IMR-90 (cell line): ENCODE measurements around the gene PMM1. TPM values are rescaled to one million over a fixed set of nuclear protein-coding genes. Genes with fewer than 3 reads are reported as not detected.

Source experiments
- ATAC-seq: fragments of 200-7000 bp; cut with Tn5 transposase; 2 replicates; pipeline ENCODE4 v1.9.1; 2020; ENCODE audit warnings: low read depth, mild to moderate bottlenecking, moderate library complexity
- BruUV-seq: library from RNA; stranded (reverse); fragments of 400-500 nt; replicated peaks from 2 replicates; lab custom pipeline; 2021; lab: Mats Ljungman, UMichigan
- CTCF ChIA-PET: fragments of 300-600 bp; formaldehyde crosslinking; extraction: SDS; loops from one replicate; lab custom pipeline; 2021; ENCODE audit warnings: antibody characterized with exemption; lab: Yijun Ruan, JAX
- POLR2A ChIA-PET: fragments of 300-600 bp; sonication (Branson Sonifier 250); formaldehyde crosslinking; loops from one replicate; lab custom pipeline; 2022; ENCODE audit warnings: antibody characterized with exemption; ENCODE audit not compliant: unreplicated experiment; lab: Charles Lee
- DNase-seq: peaks from one replicate; pipeline ENCODE4 v3.0.0; 2013
- H2AFZ ChIP-seq: replicated peaks from 2 replicates; pipeline ENCODE3; 2013; ENCODE audit warnings: low read length, mild to moderate bottlenecking; ENCODE audit not compliant: poor library complexity
- H2AK5ac ChIP-seq: 2 replicates; pipeline ENCODE4 v1.6.1; 2013; ENCODE audit warnings: low read depth, low read length, inconsistent platforms
- H2AK9ac ChIP-seq: replicated peaks from 2 replicates; pipeline ENCODE3; 2013; ENCODE audit warnings: mild to moderate bottlenecking, low read depth, low read length, moderate library complexity; ENCODE audit not compliant: poor library complexity
- H2BK120ac ChIP-seq: 2 replicates; pipeline ENCODE4 v1.6.1; 2013; ENCODE audit warnings: low read depth, low read length, inconsistent platforms
- H2BK15ac ChIP-seq: 3 replicates; pipeline ENCODE4 v1.6.1; 2013; ENCODE audit warnings: low read depth, low read length, inconsistent platforms
- H2BK20ac ChIP-seq: 2 replicates; pipeline ENCODE4 v1.6.1; 2013; ENCODE audit warnings: low read depth, mild to moderate bottlenecking, inconsistent platforms, low read length, moderate library complexity
- H2BK5ac ChIP-seq: 2 replicates; pipeline ENCODE4 v1.6.1; 2013; ENCODE audit warnings: mild to moderate bottlenecking, low read depth, low read length, inconsistent platforms; ENCODE audit not compliant: poor library complexity, severe bottlenecking
- H3K14ac ChIP-seq: replicated peaks from 2 replicates; pipeline ENCODE4 v1.6.1; 2013; ENCODE audit warnings: low read depth, low read length, inconsistent platforms
- H3K18ac ChIP-seq: 2 replicates; pipeline ENCODE4 v1.6.1; 2013; ENCODE audit warnings: low read depth, low read length, control low read depth
- H3K23ac ChIP-seq: 2 replicates; pipeline ENCODE4 v1.6.1; 2013; ENCODE audit warnings: low read depth, low read length, inconsistent platforms
- H3K27ac ChIP-seq: 2 replicates; pipeline ENCODE4 v1.5.1; 2013; ENCODE audit warnings: mild to moderate bottlenecking, control low read depth, low read length; ENCODE audit not compliant: insufficient read depth
- H3K27me3 ChIP-seq: 2 replicates; pipeline ENCODE4 v1.6.1; 2013; ENCODE audit warnings: low read length; ENCODE audit not compliant: control insufficient read depth, insufficient read depth
- H3K36me3 ChIP-seq: 2 replicates; pipeline ENCODE4 v1.6.1; 2013; ENCODE audit warnings: low read length, mixed read lengths; ENCODE audit not compliant: control insufficient read depth, insufficient read depth
- H3K4ac ChIP-seq: 2 replicates; pipeline ENCODE4 v1.6.1; 2013; ENCODE audit warnings: low read depth, low read length, inconsistent platforms
- H3K4me1 ChIP-seq: 2 replicates; pipeline ENCODE4 v1.6.1; 2013; ENCODE audit warnings: low read length, mixed read lengths; ENCODE audit not compliant: control insufficient read depth, insufficient read depth
- H3K4me2 ChIP-seq: 2 replicates; pipeline ENCODE4 v1.6.1; 2013; ENCODE audit warnings: low read depth, mild to moderate bottlenecking, control low read depth, low read length, moderate library complexity
- H3K4me3 ChIP-seq: 2 replicates; pipeline ENCODE4 v1.5.1; 2013; ENCODE audit warnings: low read depth, mild to moderate bottlenecking, control low read depth, low read length, moderate library complexity; ENCODE audit not compliant: insufficient read depth
- H3K56ac ChIP-seq: 2 replicates; pipeline ENCODE4 v1.6.1; 2013; ENCODE audit warnings: low read length, inconsistent platforms; ENCODE audit not compliant: insufficient read depth; ENCODE audit errors: extremely low read depth
- H3K79me1 ChIP-seq, 2 experiments: 2 replicates each; pipeline ENCODE4 v1.6.1; 2013; ENCODE audit warnings: low read length in 2 of 2, inconsistent platforms in 1 of 2, low read depth in 1 of 2
- H3K9ac ChIP-seq: 2 replicates; pipeline ENCODE4 v1.6.1; 2013; ENCODE audit warnings: low read depth, low read length, control low read depth
- H3K9me1 ChIP-seq: 2 replicates; pipeline ENCODE4 v1.6.1; 2013; ENCODE audit warnings: low read length, inconsistent platforms; ENCODE audit not compliant: insufficient read depth
- H3K9me3 ChIP-seq: 2 replicates; pipeline ENCODE4 v1.6.1; 2013; ENCODE audit warnings: low read length; ENCODE audit not compliant: control insufficient read depth, insufficient read depth
- H4K20me1 ChIP-seq: 2 replicates; pipeline ENCODE4 v1.6.1; 2013; ENCODE audit warnings: low read length, inconsistent platforms; ENCODE audit not compliant: insufficient read depth
- H4K5ac ChIP-seq: 2 replicates; pipeline ENCODE4 v1.6.1; 2013; ENCODE audit warnings: mild to moderate bottlenecking, low read depth, low read length, control low read depth
- H4K8ac ChIP-seq, 2 experiments: 2 replicates each; pipeline ENCODE4 v1.6.1; 2013; ENCODE audit warnings: low read depth in 2 of 2, low read length in 2 of 2, control low read depth in 1 of 2, inconsistent platforms in 1 of 2
- H4K91ac ChIP-seq: 2 replicates; pipeline ENCODE4 v1.6.1; 2013; ENCODE audit warnings: low read depth, low read length, inconsistent platforms; ENCODE audit not compliant: insufficient read depth
- BHLHE40 ChIP-seq: fragments of 150-350 bp; IDR thresholded peaks from 2 replicates; pipeline ENCODE4 v1.6.1; 2016; ENCODE audit warnings: mild to moderate bottlenecking, low read depth, low read length
- CEBPB ChIP-seq: IDR thresholded peaks from 2 replicates; pipeline ENCODE4 v1.6.1; 2012; ENCODE audit warnings: low read depth, low read length, improper control_type of control experiment
- CHD1 ChIP-seq: IDR thresholded peaks from 2 replicates; pipeline ENCODE4 v1.6.1; 2012; ENCODE audit warnings: low read depth, low read length, improper control_type of control experiment
- FOS ChIP-seq: fragments of 150-350 bp; IDR thresholded peaks from 2 replicates; pipeline ENCODE4 v1.6.1; 2016; ENCODE audit warnings: low read depth, low read length
- MAFK ChIP-seq: IDR thresholded peaks from 2 replicates; pipeline ENCODE4 v1.6.1; 2012; ENCODE audit warnings: low read depth, low read length, improper control_type of control experiment
- MAZ ChIP-seq: IDR thresholded peaks from 2 replicates; pipeline ENCODE4 v1.6.1; 2012; ENCODE audit warnings: low read depth, mild to moderate bottlenecking, low read length, improper control_type of control experiment, moderate library complexity, borderline replicate concordance
- MXI1 ChIP-seq: IDR thresholded peaks from 2 replicates; pipeline ENCODE4 v1.6.1; 2012; ENCODE audit warnings: low read depth, mild to moderate bottlenecking, low read length, moderate library complexity, borderline replicate concordance
- NFE2L2 ChIP-seq: fragments of 150-350 bp; IDR thresholded peaks from 2 replicates; pipeline ENCODE4 v1.6.1; 2016; ENCODE audit warnings: low read depth, mild to moderate bottlenecking, low read length
- POLR2A ChIP-seq: IDR thresholded peaks from 2 replicates; pipeline ENCODE4 v1.6.1; 2012; ENCODE audit warnings: mild to moderate bottlenecking, low read depth, low read length
- RAD21 ChIP-seq: IDR thresholded peaks from 2 replicates; pipeline ENCODE4 v1.6.1; 2012; ENCODE audit warnings: low read length, improper control_type of control experiment
- RCOR1 ChIP-seq: IDR thresholded peaks from 2 replicates; pipeline ENCODE4 v1.6.1; 2012; ENCODE audit warnings: mild to moderate bottlenecking, low read length, improper control_type of control experiment; ENCODE audit not compliant: insufficient replicate concordance
- RFX5 ChIP-seq: IDR thresholded peaks from 2 replicates; pipeline ENCODE4 v1.8.0; 2012; ENCODE audit warnings: low read depth, mild to moderate bottlenecking, low read length, moderate library complexity
- WGBS, 2 experiments: methylation state at CpG; one replicate each; pipeline versions ENCODE4 v1.1.5 to v1.1.7; 2013; ENCODE audit warnings: missing lambda C conversion rate in 2 of 2; ENCODE audit not compliant: insufficient read length in 1 of 2; ENCODE audit errors: extremely low coverage in 2 of 2; 5-methylcytosine and 5-hydroxymethylcytosine counted together
- dilution Hi-C: fragments of 300-500 bp; cut with HindIII; formaldehyde crosslinking; loops from one replicate; pipeline ENCODE4 v1.14.3; 2018; ENCODE audit warnings: low sequenced_read_pairs; ENCODE audit not compliant: unreplicated experiment
- in situ Hi-C: fragments of 300-500 bp; cut with MboI; formaldehyde crosslinking; loops from 3 replicates; pipeline ENCODE4 v1.14.3; 2019; ENCODE audit warnings: low sequenced_read_pairs, inconsistent platforms, mixed read lengths
- intact Hi-C: fragments of 100-400 bp; cut with micrococcal nuclease; formaldehyde crosslinking; loops from 2 replicates; pipeline ENCODE4 v1.10.0; 2022
- polyA plus RNA-seq, 3 experiments: library from polyadenylated mRNA; depleted of rRNA; stranded (reverse); fragments of >200 nt; gene quantifications; 2 replicates each; pipeline ENCODE4 v1.2.3, GENCODE V29; 2012; ENCODE audit warnings: low replicate concordance in 1 of 3
- total RNA-seq: library from RNA; depleted of rRNA; stranded (reverse); fragments of >200 nt; gene quantifications from 2 replicates; pipeline ENCODE4 v1.2.3, GENCODE V29; 2012
- TF ChIP-seq, protein P1 (sequence below): fragments of 150-350 bp; IDR thresholded peaks from 2 replicates; pipeline ENCODE4 v1.6.1; 2016; ENCODE audit warnings: low read depth, mild to moderate bottlenecking, low read length, moderate library complexity, borderline replicate concordance
- TF ChIP-seq, protein P2 (sequence below): fragments of 150-350 bp; IDR thresholded peaks from 2 replicates; pipeline ENCODE4 v1.6.1; 2017; ENCODE audit warnings: mild to moderate bottlenecking, antibody characterized with exemption, low read length, low read depth

Gene PMM1
- total and polyA plus RNA-seq, 2 of the 4 experiments (the other 2 are of a cell fraction): 22.8 to 92.8 TPM

DNA sequence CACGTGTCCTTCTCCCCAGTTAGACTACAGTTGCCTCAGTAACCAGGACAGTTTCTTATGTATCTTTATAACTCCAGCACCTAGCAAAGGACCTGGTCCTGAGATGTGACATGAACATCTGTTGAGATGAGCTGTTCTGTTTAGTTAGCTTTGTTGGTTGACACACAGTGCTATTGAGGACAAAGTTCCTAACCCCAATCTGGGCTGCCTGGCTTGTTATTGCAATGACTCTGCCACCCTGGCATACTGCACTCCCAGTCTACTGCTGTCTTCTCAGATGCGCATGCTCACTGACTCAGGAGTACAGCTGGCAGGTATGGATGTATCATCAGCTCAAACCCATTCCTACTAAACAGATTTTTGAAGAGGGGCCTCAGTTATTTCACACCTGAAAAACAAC, 23.8 kb upstream of the PMM1 start:
- no peak overlapping the region for H3K4me2 ChIP-seq
- peaks cover 18 to 50% of the 10 kb centered on the region in 2 experiments for H3K79me1 ChIP-seq
- DNase-seq (peak; percentile 39), ATAC-seq (peak; percentile 27; the same call in 1 of the 2 replicates)
- no peak overlapping the region for H2BK5ac ChIP-seq
- no peak overlapping the region for H3K18ac ChIP-seq
- no peak overlapping the region for H3K4ac ChIP-seq
- no peak overlapping the region for H4K8ac ChIP-seq
- no CpG with 5 or more reads among the region's 2 CpGs for WGBS, 2 experiments
- no peak overlapping the region for H3K27ac ChIP-seq
- no peak overlapping the region for H4K5ac ChIP-seq
- POLR2A ChIA-PET: no interaction called here
- no peak overlapping the region for H3K14ac ChIP-seq
- no peaks in the 10 kb centered on the region for H3K9me3 ChIP-seq
- H2BK120ac ChIP-seq: no peak overlapping the region
- intact Hi-C loops (no loop called here), dilution Hi-C loops (no loop called here), in situ Hi-C loops (no loop called here)
- H2AFZ ChIP-seq: no peak overlapping the region
- no TSS peak for BruUV-seq
- no peak overlapping the region for H3K4me3 ChIP-seq
- no peak overlapping the region for H3K23ac ChIP-seq
- H2BK20ac ChIP-seq: no peak overlapping the region
- H4K91ac ChIP-seq: no peak overlapping the region
- no peak for TF ChIP-seq MAZ
- no peak for TF ChIP-seq RFX5
- TF ChIP-seq MAFK: no peak
- TF ChIP-seq NFE2L2: no peak
- no peak for TF ChIP-seq RCOR1
- TF ChIP-seq CEBPB: no peak
- no peak for TF ChIP-seq RAD21
- TF ChIP-seq, protein P1, sequence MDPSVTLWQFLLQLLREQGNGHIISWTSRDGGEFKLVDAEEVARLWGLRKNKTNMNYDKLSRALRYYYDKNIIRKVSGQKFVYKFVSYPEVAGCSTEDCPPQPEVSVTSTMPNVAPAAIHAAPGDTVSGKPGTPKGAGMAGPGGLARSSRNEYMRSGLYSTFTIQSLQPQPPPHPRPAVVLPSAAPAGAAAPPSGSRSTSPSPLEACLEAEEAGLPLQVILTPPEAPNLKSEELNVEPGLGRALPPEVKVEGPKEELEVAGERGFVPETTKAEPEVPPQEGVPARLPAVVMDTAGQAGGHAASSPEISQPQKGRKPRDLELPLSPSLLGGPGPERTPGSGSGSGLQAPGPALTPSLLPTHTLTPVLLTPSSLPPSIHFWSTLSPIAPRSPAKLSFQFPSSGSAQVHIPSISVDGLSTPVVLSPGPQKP: no peak
- TF ChIP-seq CHD1: no peak
- no peak for TF ChIP-seq POLR2A
- no peak for TF ChIP-seq FOS
- no peak for TF ChIP-seq BHLHE40
- TF ChIP-seq MXI1: no peak
- TF ChIP-seq, protein P2, sequence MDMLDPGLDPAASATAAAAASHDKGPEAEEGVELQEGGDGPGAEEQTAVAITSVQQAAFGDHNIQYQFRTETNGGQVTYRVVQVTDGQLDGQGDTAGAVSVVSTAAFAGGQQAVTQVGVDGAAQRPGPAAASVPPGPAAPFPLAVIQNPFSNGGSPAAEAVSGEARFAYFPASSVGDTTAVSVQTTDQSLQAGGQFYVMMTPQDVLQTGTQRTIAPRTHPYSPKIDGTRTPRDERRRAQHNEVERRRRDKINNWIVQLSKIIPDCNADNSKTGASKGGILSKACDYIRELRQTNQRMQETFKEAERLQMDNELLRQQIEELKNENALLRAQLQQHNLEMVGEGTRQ: no peak
- no peaks in the 10 kb centered on the region; the same call in 1 of the 2 replicates for H3K4me1 ChIP-seq
- no peaks in the 10 kb centered on the region for H3K27me3 ChIP-seq
- H3K9me1 ChIP-seq: peaks cover 5% of the 10 kb centered on the region; the same call in 1 of the 2 replicates
- H3K36me3 ChIP-seq: peaks cover 3% of the 10 kb centered on the region; the same call in 1 of the 2 replicates
- no peak overlapping the region for H3K56ac ChIP-seq
- H4K20me1 ChIP-seq: peaks cover 11% of the 10 kb centered on the region; the same call in 1 of the 2 replicates
- no peak overlapping the region for H3K9ac ChIP-seq
- H2AK5ac ChIP-seq: no peak overlapping the region
- CTCF ChIA-PET: no interaction called here
- H2BK15ac ChIP-seq: no peak overlapping the region
- H2AK9ac ChIP-seq: no peak overlapping the region
